Esophagus muscularis mucosa (tissue), 4 donors: ENCODE results near the gene TMED1.

Source experiments
- EP300 ChIP-seq: sonication (generic); formaldehyde crosslinking; IDR thresholded peaks from one replicate; pipeline ENCODE4 v1.6.1; 2017; ENCODE audit warnings: antibody characterized with exemption
- POLR2A ChIP-seq: fragments of 450-650 bp; IDR thresholded peaks from one replicate; pipeline ENCODE4 v1.6.1; 2017; ENCODE audit warnings: antibody characterized with exemption, moderate library complexity, mild to moderate bottlenecking, low read depth
- POLR2AphosphoS5 ChIP-seq, 2 donors: sonication (generic); formaldehyde crosslinking; IDR thresholded peaks; one replicate each; pipeline ENCODE4 v1.6.1; 2017; ENCODE audit warnings: antibody characterized with exemption in 2 of 2
- TF ChIP-seq, protein P1 (sequence below), 3 experiments: fragments of 200-600 bp in 2 of 3; fragments of 450-650 bp in 1 of 3; sonication (generic) in 2 of 3; IDR thresholded peaks; one replicate each; pipeline ENCODE4 v1.5.1; 2017 to 2019; ENCODE audit warnings: antibody characterized with exemption in 3 of 3, mild to moderate bottlenecking in 2 of 3, moderate library complexity in 1 of 3

DNA sequence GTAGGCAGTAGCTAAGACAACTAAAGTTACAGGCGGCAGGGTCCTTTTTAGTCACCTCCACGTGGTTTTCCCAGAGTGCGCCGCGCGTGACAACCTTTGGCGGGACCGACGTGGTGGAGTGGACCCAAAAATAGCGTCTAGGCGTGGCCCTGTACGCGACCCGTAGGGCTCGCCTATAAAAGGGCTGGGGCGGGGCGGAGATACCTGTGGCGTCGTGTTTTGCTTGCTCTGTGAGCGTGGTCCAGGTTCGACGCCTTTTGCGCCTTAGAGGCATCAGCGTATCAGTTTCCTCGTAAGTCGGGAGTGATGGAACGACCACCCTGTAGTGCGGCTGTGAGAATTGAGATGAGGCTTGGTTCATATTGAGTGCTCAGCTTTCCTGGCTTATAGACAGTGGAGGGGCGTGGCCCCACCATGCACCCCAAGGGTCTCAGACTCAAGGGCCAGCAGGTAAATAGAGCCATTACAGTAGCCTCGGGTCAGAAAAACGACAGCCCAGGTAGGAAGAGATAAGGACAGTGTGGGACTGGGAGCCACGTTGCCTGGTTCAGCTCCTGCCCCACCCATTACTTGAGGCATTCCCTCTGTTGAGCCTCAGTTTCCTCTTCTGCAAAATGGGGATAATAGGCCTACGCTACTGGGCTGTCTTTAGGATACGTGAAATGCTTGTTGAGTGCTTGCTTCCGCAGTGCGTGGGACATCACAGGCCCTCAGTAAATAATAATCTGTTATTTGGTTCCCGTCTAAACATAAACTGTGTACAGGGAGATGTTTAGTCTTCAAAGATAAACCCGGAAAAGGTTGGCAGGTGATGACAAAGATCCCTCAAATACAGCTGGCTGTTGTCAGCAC lies 693 bp upstream of the TMED1 start:
- TF ChIP-seq POLR2A = peak; percentile 15
- TF ChIP-seq, protein P1, sequence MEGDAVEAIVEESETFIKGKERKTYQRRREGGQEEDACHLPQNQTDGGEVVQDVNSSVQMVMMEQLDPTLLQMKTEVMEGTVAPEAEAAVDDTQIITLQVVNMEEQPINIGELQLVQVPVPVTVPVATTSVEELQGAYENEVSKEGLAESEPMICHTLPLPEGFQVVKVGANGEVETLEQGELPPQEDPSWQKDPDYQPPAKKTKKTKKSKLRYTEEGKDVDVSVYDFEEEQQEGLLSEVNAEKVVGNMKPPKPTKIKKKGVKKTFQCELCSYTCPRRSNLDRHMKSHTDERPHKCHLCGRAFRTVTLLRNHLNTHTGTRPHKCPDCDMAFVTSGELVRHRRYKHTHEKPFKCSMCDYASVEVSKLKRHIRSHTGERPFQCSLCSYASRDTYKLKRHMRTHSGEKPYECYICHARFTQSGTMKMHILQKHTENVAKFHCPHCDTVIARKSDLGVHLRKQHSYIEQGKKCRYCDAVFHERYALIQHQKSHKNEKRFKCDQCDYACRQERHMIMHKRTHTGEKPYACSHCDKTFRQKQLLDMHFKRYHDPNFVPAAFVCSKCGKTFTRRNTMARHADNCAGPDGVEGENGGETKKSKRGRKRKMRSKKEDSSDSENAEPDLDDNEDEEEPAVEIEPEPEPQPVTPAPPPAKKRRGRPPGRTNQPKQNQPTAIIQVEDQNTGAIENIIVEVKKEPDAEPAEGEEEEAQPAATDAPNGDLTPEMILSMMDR (IDR thresholded peaks at IDR 0.05) = no peak
- peak in 1 of 2 donors; percentile 84 for TF ChIP-seq POLR2AphosphoS5 (IDR thresholded peaks at IDR 0.05)
- no peak for TF ChIP-seq EP300
